Loucy (cell line): Measurements from ENCODE around the gene ROBO2.

Experiments
- EZH2phosphoT487 ChIP-seq: fragments of 200-600 bp; IDR thresholded peaks from 2 replicates; pipeline ENCODE4 v1.6.1; 2018; ENCODE audit warnings: antibody characterized with exemption, mild to moderate bottlenecking, moderate library complexity, borderline replicate concordance
- TF ChIP-seq, protein P1 (sequence below): fragments of 200-600 bp; sonication (generic); conservative IDR thresholded peaks from 2 replicates; pipeline ENCODE4 v1.5.1; 2014; ENCODE audit warnings: mild to moderate bottlenecking, antibody characterized with exemption, low read length

DNA sequence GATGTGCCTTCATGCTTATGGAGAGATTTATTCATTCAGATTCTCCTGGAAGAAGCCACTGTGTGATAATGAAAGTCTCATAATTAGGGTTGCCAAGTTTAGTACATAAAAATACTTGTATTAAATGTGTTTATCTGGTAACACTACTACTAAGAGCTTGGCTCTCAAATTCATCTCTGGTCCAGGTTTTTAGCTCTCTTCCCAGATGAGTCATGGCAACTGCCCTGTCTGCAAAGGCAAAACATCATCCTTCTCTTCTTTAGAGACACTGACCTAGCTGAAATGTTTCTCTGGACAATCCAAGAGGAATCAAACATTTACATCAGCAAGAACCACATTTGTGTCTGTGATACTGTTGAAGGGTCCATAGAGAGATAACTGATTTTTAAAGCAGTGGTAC lies 269.6 kb downstream of the ROBO2 start:
- TF ChIP-seq, protein P1, sequence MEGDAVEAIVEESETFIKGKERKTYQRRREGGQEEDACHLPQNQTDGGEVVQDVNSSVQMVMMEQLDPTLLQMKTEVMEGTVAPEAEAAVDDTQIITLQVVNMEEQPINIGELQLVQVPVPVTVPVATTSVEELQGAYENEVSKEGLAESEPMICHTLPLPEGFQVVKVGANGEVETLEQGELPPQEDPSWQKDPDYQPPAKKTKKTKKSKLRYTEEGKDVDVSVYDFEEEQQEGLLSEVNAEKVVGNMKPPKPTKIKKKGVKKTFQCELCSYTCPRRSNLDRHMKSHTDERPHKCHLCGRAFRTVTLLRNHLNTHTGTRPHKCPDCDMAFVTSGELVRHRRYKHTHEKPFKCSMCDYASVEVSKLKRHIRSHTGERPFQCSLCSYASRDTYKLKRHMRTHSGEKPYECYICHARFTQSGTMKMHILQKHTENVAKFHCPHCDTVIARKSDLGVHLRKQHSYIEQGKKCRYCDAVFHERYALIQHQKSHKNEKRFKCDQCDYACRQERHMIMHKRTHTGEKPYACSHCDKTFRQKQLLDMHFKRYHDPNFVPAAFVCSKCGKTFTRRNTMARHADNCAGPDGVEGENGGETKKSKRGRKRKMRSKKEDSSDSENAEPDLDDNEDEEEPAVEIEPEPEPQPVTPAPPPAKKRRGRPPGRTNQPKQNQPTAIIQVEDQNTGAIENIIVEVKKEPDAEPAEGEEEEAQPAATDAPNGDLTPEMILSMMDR: no peak
- no peak for TF ChIP-seq EZH2phosphoT487
